Cardiac fibroblast (primary cell): ENCODE results near the gene BLACAT1.
"Not testable (repeated sequence)": the region's sequence is repeated elsewhere in the genome, so short reads cannot be mapped to it uniquely, and the experiment has no call there.

Source experiments
- DNase-seq, 2 donors: peaks; one replicate each; pipeline versions ENCODE4 v3.0.0 to v3.0.0-alpha.2; 2010; ENCODE audit warnings: low read depth in 2 of 2
- H3K4me3 ChIP-seq, 2 donors: replicated peaks in 1 of 2; 1 replicate in 1 of 2; 2 replicates in 1 of 2; pipeline ENCODE4 v1.5.1; 2011; ENCODE audit warnings: low read depth in 2 of 2, low read length in 2 of 2, mild to moderate bottlenecking in 2 of 2, moderate library complexity in 1 of 2
- CTCF ChIP-seq: IDR thresholded peaks from one replicate; pipeline ENCODE4 v1.5.1; 2011; ENCODE audit warnings: low read depth, mild to moderate bottlenecking, low read length, inconsistent platforms

The BLACAT1 gene

GRCh38 chr1:205416322-205416721 is 39.5 kb downstream of the BLACAT1 start:
- no peak for DNase-seq
- no peak for TF ChIP-seq CTCF
- no peak overlapping the region for H3K4me3 ChIP-seq

- DNase-seq, result no peak
- H3K4me3 ChIP-seq, result no peak overlapping the region
- no peak for TF ChIP-seq CTCF
These were observed 45.1 kb downstream of the BLACAT1 start for GRCh38 chr1:205410581-205411298.

DNA sequence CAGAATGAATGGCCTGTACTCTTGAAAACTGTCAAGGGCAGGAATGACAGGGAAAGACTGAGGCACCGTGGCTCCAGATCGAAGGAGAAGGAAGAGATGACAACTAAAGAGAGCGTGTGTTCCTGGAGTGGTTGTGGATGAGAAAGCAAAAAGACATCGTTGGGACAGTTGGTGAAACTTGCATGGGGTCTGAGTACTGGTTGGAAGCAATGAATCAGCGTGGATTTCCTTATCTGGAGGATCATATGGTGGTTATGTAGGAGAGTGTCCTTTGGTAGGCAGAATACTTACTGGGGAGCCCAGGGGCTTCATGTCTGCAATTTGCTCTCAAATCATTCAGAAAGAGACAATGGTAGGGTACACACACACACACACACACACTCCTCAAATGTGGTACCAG is 47.9 kb downstream of the BLACAT1 start:
- no peak for DNase-seq
- TF ChIP-seq CTCF, result no peak
- H3K4me3 ChIP-seq, result no peak overlapping the region

DNA sequence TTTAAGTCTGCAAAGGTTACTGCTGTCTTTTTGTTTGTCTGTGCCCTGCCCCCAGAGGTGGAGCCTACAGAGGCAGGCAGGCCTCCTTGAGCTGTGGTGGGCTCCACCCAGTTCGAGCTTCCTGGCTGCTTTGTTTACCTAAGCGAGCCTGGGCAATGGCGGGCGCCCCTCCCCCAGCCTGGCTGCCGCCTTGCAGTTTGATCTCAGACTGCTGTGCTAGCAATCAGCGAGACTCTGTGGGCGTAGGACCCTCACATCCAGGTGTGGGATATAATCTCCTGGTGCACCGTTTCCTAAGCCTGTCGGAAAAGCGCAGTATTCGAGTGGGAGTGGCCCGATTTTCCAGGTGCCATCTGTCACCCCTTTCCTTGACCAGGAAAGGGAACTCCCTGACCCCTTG is 49.6 kb downstream of the BLACAT1 start:
- not testable (repeated sequence) for H3K4me3 ChIP-seq, DNase-seq
